HG03139 (cell line): ENCODE measurements around the gene POTEF.
A peak's percentile ranks its signal among the peaks of the same experiment; 100 is the strongest.
"Not testable (repeated sequence)": the region's sequence is repeated elsewhere in the genome, so short reads cannot be mapped to it uniquely, and the experiment has no call there.

Source experiments
- ATAC-seq: cut with Tn5 transposase; IDR thresholded peaks from one replicate; pipeline ENCODE4 v1.9.1; 2021; ENCODE audit not compliant: unreplicated experiment

The POTEF gene

GRCh38 chr2:130153721-130154422 lies 24.9 kb upstream of the POTEF start:
- not testable (repeated sequence) for ATAC-seq

DNA sequence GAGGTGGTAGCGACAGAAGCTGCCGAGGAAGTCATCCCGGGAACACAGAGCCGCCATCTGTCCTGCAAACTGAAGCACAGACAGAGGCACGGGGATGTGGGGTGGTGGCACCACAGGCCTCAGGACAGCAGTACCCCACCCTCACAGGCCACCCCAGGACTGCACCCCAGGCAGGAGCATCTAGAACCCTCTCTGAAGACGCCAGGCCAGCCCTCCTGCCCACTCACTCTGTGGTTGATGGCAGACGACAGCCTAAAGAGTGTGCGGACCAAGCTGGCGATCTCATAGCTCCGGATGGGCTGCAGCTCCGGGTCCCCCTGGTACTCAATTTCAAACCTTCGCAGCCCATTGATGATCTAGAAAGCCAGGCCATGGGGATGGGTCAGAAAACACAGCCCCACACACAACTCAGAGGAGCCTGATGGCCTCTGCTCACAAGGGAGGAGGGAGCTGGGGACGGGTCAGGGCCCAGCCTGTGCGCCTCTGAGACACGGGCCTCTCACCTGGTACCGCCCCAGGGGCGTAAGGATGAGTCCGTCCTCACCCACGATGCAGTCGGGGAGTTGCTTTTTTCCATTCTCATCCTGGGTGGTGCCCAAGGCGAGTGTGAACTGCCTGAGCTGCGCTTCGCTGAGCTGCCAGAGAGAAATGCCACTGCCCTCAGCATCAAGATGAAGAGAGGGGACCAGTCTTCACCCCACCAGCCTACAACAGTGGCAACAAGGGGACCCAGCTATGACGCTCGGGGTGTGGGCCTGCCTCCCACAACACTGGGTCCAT lies 24.0 kb upstream of the POTEF start:
- no peak for ATAC-seq

DNA sequence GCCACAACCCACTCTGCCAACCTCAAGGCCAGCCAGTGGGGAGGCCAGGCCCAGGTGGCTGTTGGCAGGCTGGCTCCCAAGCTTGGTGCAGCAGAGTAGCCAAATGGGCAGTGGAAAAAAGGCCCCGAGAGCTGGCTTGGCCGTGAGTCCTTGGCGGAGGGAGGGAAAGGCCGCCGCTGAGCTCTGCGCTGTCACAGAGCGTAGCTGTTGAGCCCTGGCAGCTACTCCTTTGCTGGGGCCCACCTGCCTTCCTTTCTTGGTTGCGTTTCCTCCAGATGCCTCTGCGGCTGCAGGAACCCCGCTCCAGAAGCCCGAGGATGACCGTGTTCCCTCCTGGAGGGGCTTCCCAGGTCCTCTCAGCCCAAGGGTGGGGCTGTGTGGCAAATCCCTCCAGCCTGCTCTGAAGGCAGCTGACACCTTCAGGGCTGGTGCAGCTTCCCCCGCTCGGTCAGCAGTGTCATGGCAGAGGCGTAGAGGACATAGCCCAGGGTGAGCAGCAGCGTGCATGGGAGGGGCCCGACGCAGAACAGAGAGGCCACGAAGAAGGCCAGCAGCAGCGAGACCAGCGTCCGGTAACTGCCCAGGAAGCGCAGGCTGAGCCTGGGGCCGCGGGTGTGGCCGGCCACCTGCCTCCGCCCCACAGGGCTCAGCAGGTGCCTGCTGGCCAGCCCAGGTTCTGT lies 23.3 kb upstream of the POTEF start:
- ATAC-seq = not testable (repeated sequence)

- not testable (repeated sequence) for ATAC-seq
These were observed 22.1 kb upstream of the POTEF start for GRCh38 chr2:130151145-130151512.

DNA sequence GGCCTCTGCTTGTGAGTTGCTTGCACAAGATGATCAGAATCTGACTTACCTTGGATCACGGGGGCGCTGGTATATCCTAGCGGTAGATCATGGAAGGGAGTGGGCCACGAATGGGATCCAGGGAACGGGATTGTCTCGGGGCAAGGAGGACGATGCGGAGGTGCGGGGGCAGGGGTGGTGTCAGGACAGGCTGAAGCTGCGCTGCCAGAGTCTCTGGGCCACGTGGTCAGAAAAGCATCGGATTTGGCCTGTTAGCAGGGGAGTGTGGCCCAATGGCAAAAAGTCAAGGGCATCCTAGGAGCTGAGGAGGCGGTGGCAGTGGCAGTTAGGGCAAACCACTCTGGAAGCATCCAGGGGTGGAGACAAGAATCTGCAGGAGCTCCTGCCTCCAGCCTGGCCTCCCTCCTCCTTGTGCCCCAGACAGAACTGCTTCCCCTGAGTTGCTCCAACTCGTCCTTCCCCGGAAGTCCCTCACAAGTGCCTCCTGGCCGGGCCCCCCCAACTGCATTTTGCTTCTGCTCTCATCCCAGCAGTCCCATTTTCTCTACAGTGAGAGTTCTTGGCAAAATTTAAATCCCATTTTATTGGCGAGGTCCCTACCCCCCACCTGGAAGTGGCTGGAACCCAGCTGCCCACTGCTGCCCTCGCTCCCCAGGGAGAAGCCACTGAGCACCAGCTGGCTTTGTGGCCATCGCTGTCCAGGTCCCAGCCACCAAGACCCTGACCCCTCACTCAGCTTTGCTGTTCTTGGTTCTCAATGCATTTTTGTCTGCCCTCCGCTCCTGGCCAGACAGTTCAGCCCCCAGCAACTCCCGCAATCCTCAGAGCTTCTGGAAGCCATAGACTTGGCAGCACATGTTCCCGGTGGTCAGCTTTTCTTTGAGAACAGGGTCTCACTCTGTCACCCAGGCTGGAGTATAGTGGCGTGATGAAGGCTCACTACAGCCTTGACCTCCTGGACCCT lies 21.4 kb upstream of the POTEF start:
- ATAC-seq = no peak

- not testable (repeated sequence) for ATAC-seq
These were observed 19.5 kb upstream of the POTEF start for GRCh38 chr2:130148515-130148914.

DNA sequence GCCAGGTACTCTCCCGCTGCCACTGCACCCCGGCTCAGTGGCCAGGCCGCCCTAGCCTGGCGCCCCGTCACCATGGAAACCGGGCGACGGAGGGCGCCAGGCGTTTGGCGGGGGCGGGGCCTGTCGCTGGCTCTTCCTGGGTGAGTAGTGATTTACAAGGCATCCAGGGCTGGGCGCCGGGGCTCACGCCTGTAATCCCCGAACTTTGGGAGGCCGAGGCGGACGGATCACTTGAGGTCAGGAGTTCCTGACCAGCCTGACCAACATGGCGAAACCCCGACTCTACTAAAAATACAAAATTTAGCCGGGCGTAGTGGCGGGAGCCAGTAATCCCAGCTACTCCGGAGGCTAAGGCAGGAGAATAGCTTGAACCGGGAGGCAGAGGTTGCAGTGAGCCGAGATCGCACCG lies 16.0 kb upstream of the POTEF start, which contains the start of gene CCDC74B:
TSS of gene CCDC74B (minus strand) at position 107 of the 409 bp plus-strand sequence. CDS start 116 bp downstream, outside the sequence.
- ATAC-seq = peak; percentile 91

DNA sequence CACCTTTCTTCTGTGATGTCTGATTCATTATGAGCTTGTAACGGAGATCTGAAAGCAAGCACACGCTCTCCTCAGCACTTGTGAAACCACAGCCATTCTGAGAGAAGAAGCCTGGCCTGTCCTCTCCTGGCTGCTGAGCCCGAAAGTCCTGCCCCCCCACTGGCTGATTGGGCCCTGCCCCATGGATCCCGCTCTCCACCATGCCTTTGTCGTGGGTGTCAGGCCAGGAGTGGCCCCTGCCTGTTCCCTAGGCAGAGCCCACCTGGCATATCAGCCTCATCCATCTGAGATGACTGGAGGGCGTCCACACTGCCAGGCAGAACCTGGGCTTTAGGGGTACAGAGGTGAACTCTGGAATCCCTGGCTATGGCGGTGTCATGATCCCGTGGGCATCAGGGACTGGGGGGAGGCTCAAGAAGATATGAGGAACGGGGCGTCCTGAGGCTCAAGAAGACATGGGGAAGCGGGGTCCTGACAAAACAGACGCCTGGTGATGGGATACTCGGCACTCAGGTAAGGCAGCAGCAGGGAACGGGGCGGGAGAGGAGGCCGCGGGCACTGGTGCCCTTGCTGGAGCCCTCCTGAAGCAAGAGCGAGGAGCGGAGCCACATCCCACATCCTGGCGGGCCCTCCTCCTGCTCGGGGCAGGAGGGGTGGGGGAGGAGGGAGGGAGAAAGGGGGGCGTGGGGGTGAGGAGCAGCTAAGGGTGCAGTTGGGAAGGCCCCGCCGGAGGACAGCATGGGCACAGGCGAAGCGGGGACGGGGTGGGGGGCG lies 14.4 kb upstream of the POTEF start:
- not testable (repeated sequence) for ATAC-seq

- not testable (repeated sequence) for ATAC-seq
These were observed 13.6 kb upstream of the POTEF start for GRCh38 chr2:130142396-130143265.

- not testable (repeated sequence) for ATAC-seq
These were observed 12.8 kb upstream of the POTEF start for GRCh38 chr2:130141645-130142370.

- not testable (repeated sequence) for ATAC-seq
These were observed 12.0 kb upstream of the POTEF start for GRCh38 chr2:130141002-130141401.

- ATAC-seq = not testable (repeated sequence)
These were observed 11.5 kb upstream of the POTEF start for GRCh38 chr2:130140516-130140915.

GRCh38 chr2:130139331-130140280 lies 10.6 kb upstream of the POTEF start:
- not testable (repeated sequence) for ATAC-seq

GRCh38 chr2:130138841-130139251 lies 9.8 kb upstream of the POTEF start:
- not testable (repeated sequence) for ATAC-seq

- ATAC-seq = not testable (repeated sequence)
These were observed 9.3 kb upstream of the POTEF start for GRCh38 chr2:130138326-130138725.

GRCh38 chr2:130137118-130137517 lies 8.1 kb upstream of the POTEF start:
- not testable (repeated sequence) for ATAC-seq

GRCh38 chr2:130136546-130136945 lies 7.5 kb upstream of the POTEF start:
- ATAC-seq = not testable (repeated sequence)
